ENCODE results near the gene FIG4. TPM values are rescaled to one million over a fixed set of nuclear protein-coding genes. Genes with fewer than 3 reads are reported as not detected.
"Not testable (repeated sequence)": the region's sequence is repeated elsewhere in the genome, so short reads cannot be mapped to it uniquely, and the experiment has no call there.

The FIG4 gene
- total and polyA plus RNA-seq, 4 donors, result 25.0 to 38.5 (median 31.7) TPM

GRCh38 chr6:109768485-109768884, 77.4 kb downstream of the FIG4 start:
- Histone ChIP-seq H3K36me3 (ENCODE audit: control insufficient read depth, insufficient read depth, low read length) (peaks cover 6% of the 10 kb centered on the region), H3K9me3 (ENCODE audit: control insufficient read depth, insufficient read depth, low read length) (no peaks in the 10 kb centered on the region), H3K4me1 (ENCODE audit: control insufficient read depth, insufficient read depth, low read length) (no peaks in the 10 kb centered on the region), H3K27me3 (ENCODE audit: control insufficient read depth, insufficient read depth, low read length) (no peaks in the 10 kb centered on the region), H3K4me3 (ENCODE audit: low read depth, low read length) (no peak overlapping the region), H3K27ac (ENCODE audit: low read depth, low read length) (no peak overlapping the region)
- 98% methylated on average over 4 of the region's 5 CpGs for WGBS (ENCODE audit: insufficient coverage)
- no peak for DNase-seq (ENCODE audit: low read depth in 4 of 6, low spot score in 6 of 6)

- no peaks in the 10 kb centered on the region for H3K9me3 ChIP-seq (ENCODE audit: control insufficient read depth, insufficient read depth, low read length)
- H3K4me3 ChIP-seq (ENCODE audit: low read depth, low read length), result no peak overlapping the region
- peaks cover 6% of the 10 kb centered on the region for H3K36me3 ChIP-seq (ENCODE audit: control insufficient read depth, insufficient read depth, low read length)
- H3K27ac ChIP-seq (ENCODE audit: low read depth, low read length), result no peak overlapping the region
- no peaks in the 10 kb centered on the region for H3K27me3 ChIP-seq (ENCODE audit: control insufficient read depth, insufficient read depth, low read length)
- 70% methylated on average over 2 of the region's 3 CpGs for WGBS (ENCODE audit: insufficient coverage)
- no peak for DNase-seq (ENCODE audit: low read depth in 4 of 6, low spot score in 6 of 6)
- H3K4me1 ChIP-seq (ENCODE audit: control insufficient read depth, insufficient read depth, low read length), result no peaks in the 10 kb centered on the region
These were observed 78.1 kb downstream of the FIG4 start for GRCh38 chr6:109769213-109769612.

GRCh38 chr6:109770047-109770446, 79.0 kb downstream of the FIG4 start:
- H3K27ac ChIP-seq (ENCODE audit: low read depth, low read length), result no peak overlapping the region

GRCh38 chr6:109770779-109771178, 79.7 kb downstream of the FIG4 start:
- H3K4me1 ChIP-seq (ENCODE audit: control insufficient read depth, insufficient read depth, low read length), result no peaks in the 10 kb centered on the region
- H3K27ac ChIP-seq (ENCODE audit: low read depth, low read length), result no peak overlapping the region
- H3K4me3 ChIP-seq (ENCODE audit: low read depth, low read length), result no peak overlapping the region
- peaks cover 6% of the 10 kb centered on the region for H3K36me3 ChIP-seq (ENCODE audit: control insufficient read depth, insufficient read depth, low read length)
- WGBS (ENCODE audit: insufficient coverage), result 90% methylated on average over 3 of the region's 5 CpGs
- DNase-seq (ENCODE audit: low read depth in 4 of 6, low spot score in 6 of 6), result no peak
- H3K27me3 ChIP-seq (ENCODE audit: control insufficient read depth, insufficient read depth, low read length), result no peaks in the 10 kb centered on the region
- no peaks in the 10 kb centered on the region for H3K9me3 ChIP-seq (ENCODE audit: control insufficient read depth, insufficient read depth, low read length)

More at GRCh38 chr6:109770047-109770446, 79.0 kb downstream of the FIG4 start:
- peaks cover 6% of the 10 kb centered on the region for H3K36me3 ChIP-seq (ENCODE audit: control insufficient read depth, insufficient read depth, low read length)
- no CpG with 5 or more reads among the region's 2 CpGs for WGBS (ENCODE audit: insufficient coverage)
- H3K4me3 ChIP-seq (ENCODE audit: low read depth, low read length), result no peak overlapping the region
- DNase-seq (ENCODE audit: low read depth in 4 of 6, low spot score in 6 of 6), result no peak
- no peaks in the 10 kb centered on the region for H3K9me3 ChIP-seq (ENCODE audit: control insufficient read depth, insufficient read depth, low read length)
- no peaks in the 10 kb centered on the region for H3K4me1 ChIP-seq (ENCODE audit: control insufficient read depth, insufficient read depth, low read length)
- H3K27me3 ChIP-seq (ENCODE audit: control insufficient read depth, insufficient read depth, low read length), result no peaks in the 10 kb centered on the region

- not testable (repeated sequence) for H3K27ac ChIP-seq (ENCODE audit: low read depth, low read length); H3K27me3 ChIP-seq (ENCODE audit: control insufficient read depth, insufficient read depth, low read length); H3K4me3 ChIP-seq (ENCODE audit: low read depth, low read length); H3K4me1 ChIP-seq (ENCODE audit: control insufficient read depth, insufficient read depth, low read length); H3K36me3 ChIP-seq (ENCODE audit: control insufficient read depth, insufficient read depth, low read length); DNase-seq (ENCODE audit: low read depth in 4 of 6, low spot score in 6 of 6); H3K9me3 ChIP-seq (ENCODE audit: control insufficient read depth, insufficient read depth, low read length)
- 95% methylated on average over 4 of the region's 7 CpGs for WGBS (ENCODE audit: insufficient coverage)
These were observed 81.1 kb downstream of the FIG4 start for GRCh38 chr6:109771939-109772755.

- Histone ChIP-seq H3K36me3 (ENCODE audit: control insufficient read depth, insufficient read depth, low read length) (peaks cover 2% of the 10 kb centered on the region), H3K4me3 (ENCODE audit: low read depth, low read length) (no peak overlapping the region), H3K27ac (ENCODE audit: low read depth, low read length) (no peak overlapping the region), H3K27me3 (ENCODE audit: control insufficient read depth, insufficient read depth, low read length) (no peaks in the 10 kb centered on the region), H3K4me1 (ENCODE audit: control insufficient read depth, insufficient read depth, low read length) (no peaks in the 10 kb centered on the region), H3K9me3 (ENCODE audit: control insufficient read depth, insufficient read depth, low read length) (no peaks in the 10 kb centered on the region)
- 92% methylated on average over 1 of the region's 1 CpG for WGBS (ENCODE audit: insufficient coverage)
- DNase-seq (ENCODE audit: low read depth in 4 of 6, low spot score in 6 of 6), result peak in 1 of 6 donors; percentile 28
These were observed 81.9 kb downstream of the FIG4 start for GRCh38 chr6:109772883-109773431.

- no peak for DNase-seq (ENCODE audit: low read depth in 4 of 6, low spot score in 6 of 6)
- WGBS (ENCODE audit: insufficient coverage), result no CpG with 5 or more reads among the region's 1 CpG
- Histone ChIP-seq H3K36me3 (ENCODE audit: control insufficient read depth, insufficient read depth, low read length) (no peaks in the 10 kb centered on the region), H3K27me3 (ENCODE audit: control insufficient read depth, insufficient read depth, low read length) (no peaks in the 10 kb centered on the region), H3K4me1 (ENCODE audit: control insufficient read depth, insufficient read depth, low read length) (no peaks in the 10 kb centered on the region), H3K9me3 (ENCODE audit: control insufficient read depth, insufficient read depth, low read length) (no peaks in the 10 kb centered on the region), H3K27ac (ENCODE audit: low read depth, low read length) (no peak overlapping the region), H3K4me3 (ENCODE audit: low read depth, low read length) (no peak overlapping the region)
These were observed 89.9 kb downstream of the FIG4 start for GRCh38 chr6:109781001-109781400.

GRCh38 chr6:109782491-109782999, 91.4 kb downstream of the FIG4 start:
- WGBS (ENCODE audit: insufficient coverage), result no CpG with 5 or more reads among the region's 2 CpGs
- Histone ChIP-seq H3K36me3 (ENCODE audit: control insufficient read depth, insufficient read depth, low read length) (no peaks in the 10 kb centered on the region), H3K9me3 (ENCODE audit: control insufficient read depth, insufficient read depth, low read length) (no peaks in the 10 kb centered on the region), H3K27me3 (ENCODE audit: control insufficient read depth, insufficient read depth, low read length) (no peaks in the 10 kb centered on the region), H3K27ac (ENCODE audit: low read depth, low read length) (no peak overlapping the region), H3K4me1 (ENCODE audit: control insufficient read depth, insufficient read depth, low read length) (no peaks in the 10 kb centered on the region), H3K4me3 (ENCODE audit: low read depth, low read length) (no peak overlapping the region)
- DNase-seq (ENCODE audit: low read depth in 4 of 6, low spot score in 6 of 6), result no peak

- WGBS (ENCODE audit: insufficient coverage), result 40% methylated on average over 1 of the region's 4 CpGs
- Histone ChIP-seq H3K9me3 (ENCODE audit: control insufficient read depth, insufficient read depth, low read length) (no peaks in the 10 kb centered on the region), H3K4me3 (ENCODE audit: low read depth, low read length) (no peak overlapping the region), H3K4me1 (ENCODE audit: control insufficient read depth, insufficient read depth, low read length) (no peaks in the 10 kb centered on the region), H3K36me3 (ENCODE audit: control insufficient read depth, insufficient read depth, low read length) (no peaks in the 10 kb centered on the region), H3K27me3 (ENCODE audit: control insufficient read depth, insufficient read depth, low read length) (no peaks in the 10 kb centered on the region), H3K27ac (ENCODE audit: low read depth, low read length) (no peak overlapping the region)
- no peak for DNase-seq (ENCODE audit: low read depth in 4 of 6, low spot score in 6 of 6)
These were observed 92.3 kb downstream of the FIG4 start for GRCh38 chr6:109783250-109783986.

Data from spinal cord (tissue), 10 donors.